Stimulated activated CD8-positive, alpha-beta memory T cell treated with anti-CD3 and anti-CD28 coated beads, Interleukin-12 subunit alpha, Interleukin-12 subunit beta, amount 100 ng/mL, for 4 hours (primary cell): ENCODE data around the gene CALCOCO1.
A peak's percentile ranks its signal among the peaks of the same experiment; 100 is the strongest.
"Not testable (repeated sequence)": the region's sequence is repeated elsewhere in the genome, so short reads cannot be mapped to it uniquely, and the experiment has no call there.

Experiments used
- DNase-seq: peaks from one replicate; pipeline ENCODE4 v3.0.0-alpha.2; 2020; ENCODE audit warnings: low read depth

Gene CALCOCO1

GRCh38 chr12:53733051-53733806 lies 6.0 kb upstream of the CALCOCO1 start:
- no peak for DNase-seq

DNA sequence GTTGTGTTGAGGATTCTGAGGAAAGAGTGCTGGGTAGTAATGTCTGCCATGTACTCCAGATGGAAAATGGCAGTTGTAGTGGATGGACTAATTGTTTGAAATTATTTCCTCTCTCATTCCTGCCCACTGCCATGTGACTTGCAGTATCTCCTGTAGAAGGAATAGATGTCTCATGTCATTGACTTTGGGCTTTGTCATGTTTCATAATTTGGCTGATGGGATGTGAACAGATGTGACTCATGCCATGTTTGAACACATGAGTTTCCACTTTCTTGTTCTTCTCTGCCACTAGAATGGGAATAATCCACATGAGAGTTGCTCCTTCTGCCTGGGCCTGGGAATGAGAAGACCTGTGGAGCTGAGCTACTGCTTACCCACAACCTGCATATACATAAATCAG lies 2.4 kb upstream of the CALCOCO1 start:
- DNase-seq: no peak

DNA sequence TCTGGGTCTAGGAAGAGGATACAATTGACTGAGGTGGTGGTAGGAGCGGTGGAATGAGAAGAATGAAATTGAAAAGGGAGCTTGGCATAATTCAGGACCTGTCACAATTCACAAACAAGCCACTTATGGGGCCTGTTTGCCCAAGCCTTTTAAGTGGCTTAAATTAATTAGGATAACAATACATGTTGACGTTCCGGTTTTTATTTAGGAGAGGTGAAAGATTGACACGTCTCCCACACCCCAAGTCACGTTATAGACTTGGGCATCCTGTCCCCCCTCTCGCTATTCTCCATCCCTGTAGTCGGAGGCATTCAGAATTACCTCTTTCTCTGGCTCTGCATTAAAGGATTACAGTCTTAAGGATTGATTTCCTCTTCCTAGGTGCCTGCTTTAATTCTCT lies 954 bp upstream of the CALCOCO1 start:
- no peak for DNase-seq

DNA sequence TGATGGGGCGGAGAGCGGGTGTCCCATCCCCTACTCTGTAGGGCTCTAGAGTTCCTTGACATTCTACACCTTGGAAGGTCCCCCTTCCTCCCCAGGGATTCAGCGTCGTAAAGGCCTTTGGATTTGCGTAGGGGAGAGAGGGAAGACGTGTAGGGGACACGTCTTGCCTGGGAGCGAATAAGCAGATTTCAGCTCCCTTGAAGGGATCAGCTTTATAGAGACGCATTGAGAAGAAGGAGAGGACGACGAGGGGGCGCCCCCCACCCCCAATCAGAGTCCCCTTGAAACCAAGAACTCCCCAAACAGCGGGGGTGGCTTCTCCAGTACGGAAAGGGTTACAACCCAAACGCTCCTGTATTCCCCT lies 324 bp downstream of the CALCOCO1 start:
- no peak for DNase-seq

- DNase-seq: no peak
These were observed 911 bp downstream of the CALCOCO1 start for GRCh38 chr12:53726341-53726740.

DNA sequence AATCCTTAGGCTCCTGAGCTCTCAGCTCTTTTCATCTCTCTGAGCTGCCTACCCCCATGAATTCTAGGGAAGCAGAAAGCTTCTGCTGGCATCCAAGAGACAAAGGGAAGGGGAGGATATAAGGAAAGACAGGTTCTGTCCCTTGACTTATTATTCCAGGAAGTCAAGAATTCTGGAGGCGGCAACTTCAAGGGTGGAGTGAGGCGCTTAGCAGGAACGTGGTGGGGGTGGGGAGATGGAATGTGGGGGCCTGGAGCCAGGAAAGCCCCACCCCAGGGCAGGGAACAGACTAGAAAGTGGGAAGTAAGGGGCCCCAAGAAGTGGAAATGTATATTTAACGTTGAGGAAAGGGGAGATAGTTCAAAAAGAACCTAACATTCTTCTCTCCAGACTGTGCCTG lies 1.4 kb downstream of the CALCOCO1 start:
- DNase-seq: no peak

GRCh38 chr12:53722450-53723041 lies 4.7 kb downstream of the CALCOCO1 start:
- no peak for DNase-seq

DNA sequence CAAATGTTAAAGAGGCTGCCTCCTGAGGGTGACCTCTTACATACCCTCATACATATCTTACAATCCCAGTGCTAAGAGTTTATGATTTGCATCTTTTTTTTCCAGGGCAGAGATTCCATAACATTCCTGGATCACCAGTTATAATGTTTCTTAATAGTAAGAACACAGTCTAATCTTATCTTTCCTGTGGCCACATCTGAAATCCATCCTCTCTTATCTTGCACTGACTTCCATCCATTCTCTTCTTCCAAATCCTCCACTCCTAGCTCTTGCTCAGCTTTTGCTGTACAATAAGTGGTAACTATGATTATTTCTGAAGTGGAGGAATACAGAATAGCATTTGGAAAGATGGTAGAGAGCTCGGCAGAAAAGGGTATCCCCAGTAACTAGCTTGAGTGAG lies 6.3 kb downstream of the CALCOCO1 start:
- no peak for DNase-seq

GRCh38 chr12:53719649-53720048 lies 7.6 kb downstream of the CALCOCO1 start:
- no peak for DNase-seq

DNA sequence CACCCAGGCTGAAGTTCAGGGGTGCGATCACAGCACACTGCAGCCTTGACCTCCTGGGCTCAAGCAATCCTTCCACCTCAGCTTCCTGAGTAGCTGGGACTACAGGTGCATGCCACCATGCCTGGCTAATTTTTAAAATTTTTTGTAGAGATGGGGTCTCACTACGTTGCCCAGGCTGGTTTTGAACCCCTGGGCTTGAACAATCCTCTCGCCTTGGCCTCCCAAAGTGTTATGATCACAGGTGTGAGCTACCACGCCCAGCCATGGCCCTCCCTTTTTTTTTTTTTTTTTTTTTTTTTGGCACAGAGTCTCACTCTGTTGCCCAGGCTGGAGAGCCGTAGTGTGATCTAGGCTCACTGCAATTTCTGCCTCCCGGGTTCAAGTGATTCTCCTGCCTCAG lies 8.7 kb downstream of the CALCOCO1 start:
- not testable (repeated sequence) for DNase-seq

- no peak for DNase-seq
These were observed 9.9 kb downstream of the CALCOCO1 start for GRCh38 chr12:53717319-53717718.

DNA sequence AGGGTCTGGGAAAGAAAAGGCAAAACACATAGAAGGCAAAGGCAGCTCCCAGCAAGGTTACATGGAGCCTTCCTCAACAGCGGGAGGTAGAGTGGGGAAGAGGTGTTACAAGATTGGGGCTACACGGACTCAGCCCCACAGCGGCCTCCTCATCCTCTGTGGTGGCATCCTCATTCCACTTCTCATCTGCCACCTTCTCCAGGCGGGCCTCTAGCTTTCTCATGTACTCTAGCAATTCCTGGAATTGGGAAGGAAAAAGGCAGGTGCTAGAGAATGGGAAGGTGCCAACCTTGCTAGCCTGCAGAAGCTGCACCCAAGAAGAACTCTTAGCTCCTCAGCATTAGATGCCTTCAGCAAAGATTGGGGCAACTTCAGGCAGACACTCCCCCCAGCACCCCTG lies 13.2 kb downstream of the CALCOCO1 start:
- DNase-seq: no peak

- DNase-seq: no peak
These were observed 13.7 kb downstream of the CALCOCO1 start for GRCh38 chr12:53713516-53713915.

GRCh38 chr12:53712059-53712643 lies 15.1 kb downstream of the CALCOCO1 start:
- DNase-seq: no peak

- no peak for DNase-seq
These were observed 17.2 kb downstream of the CALCOCO1 start for GRCh38 chr12:53710091-53710490.

- DNase-seq: no peak
These were observed 17.6 kb downstream of the CALCOCO1 start for GRCh38 chr12:53709671-53710070.

GRCh38 chr12:53706080-53706479 lies 21.2 kb downstream of the CALCOCO1 start:
- DNase-seq: no peak

- no peak for DNase-seq
These were observed 23.5 kb downstream of the CALCOCO1 start for GRCh38 chr12:53703756-53704155.

DNA sequence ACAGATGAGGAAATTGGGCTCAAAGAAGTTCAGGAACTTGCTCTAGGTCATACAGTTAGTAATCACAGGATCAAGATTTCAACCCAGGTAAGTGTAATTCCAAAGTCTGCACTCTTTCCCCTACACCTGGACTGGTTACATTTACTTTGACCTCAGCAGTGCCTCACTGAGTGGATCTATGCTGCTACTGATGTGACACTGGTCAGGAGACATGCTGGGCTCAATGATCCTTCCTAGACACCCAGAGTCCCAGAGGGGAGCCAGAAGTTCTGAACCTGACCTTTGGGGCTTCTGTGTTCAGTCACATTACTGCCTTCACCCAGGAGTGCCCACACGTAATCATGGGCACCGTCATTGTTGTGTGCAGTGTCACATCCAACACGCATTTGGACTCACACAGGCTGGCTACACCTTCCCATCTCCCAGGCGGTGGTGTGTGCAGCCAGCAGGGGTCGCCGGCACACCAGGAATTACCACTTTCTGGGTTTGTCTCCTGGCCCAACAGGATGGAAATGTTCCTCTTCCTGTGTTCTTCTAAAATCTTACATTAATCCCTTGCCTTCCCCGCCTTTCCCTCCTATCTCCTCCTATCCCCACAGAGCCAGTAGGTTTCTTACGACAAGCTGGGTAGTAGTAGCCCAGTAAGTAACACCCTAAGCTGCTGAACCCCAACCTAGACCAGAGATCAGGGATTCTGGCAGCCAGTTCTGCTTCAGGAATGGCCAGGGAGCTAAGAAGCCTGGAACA lies 25.6 kb downstream of the CALCOCO1 start:
- DNase-seq: peak; percentile 49

DNA sequence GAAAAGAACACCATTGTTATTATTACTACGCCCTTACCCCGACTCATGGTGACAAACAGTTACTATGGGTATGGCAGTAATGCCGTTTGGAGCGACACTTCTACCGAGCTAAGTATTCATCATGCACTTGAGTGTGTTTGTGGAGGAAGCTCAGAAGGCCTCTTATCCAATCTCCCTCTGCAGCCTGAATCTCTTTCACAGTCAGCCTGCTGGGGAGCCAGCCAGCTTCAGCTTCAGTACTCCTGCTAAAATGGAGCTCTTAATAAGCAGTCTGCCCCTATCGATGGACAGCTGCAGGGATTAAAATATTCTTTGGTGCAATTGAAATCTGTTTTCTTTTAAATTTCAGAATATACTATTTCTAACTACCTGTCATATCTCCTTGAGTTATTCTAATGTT lies 26.7 kb downstream of the CALCOCO1 start:
- no peak for DNase-seq

DNA sequence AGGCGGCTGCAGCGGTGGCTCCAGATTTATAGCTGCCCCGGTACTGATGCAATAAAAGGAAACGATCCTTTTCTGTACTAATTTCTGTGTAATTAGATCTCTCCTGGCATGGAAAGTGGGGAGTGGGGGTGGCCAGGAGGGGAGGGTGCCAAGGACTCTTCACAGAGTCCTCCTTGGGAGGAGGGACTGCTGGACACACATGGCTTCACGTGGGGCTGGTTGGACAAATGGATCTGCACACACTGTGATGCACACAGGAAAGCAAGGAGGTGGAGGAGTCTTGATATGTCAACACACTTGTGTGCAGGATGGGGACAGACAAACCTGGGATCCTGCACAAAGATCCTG lies 27.6 kb downstream of the CALCOCO1 start:
- DNase-seq: no peak

DNA sequence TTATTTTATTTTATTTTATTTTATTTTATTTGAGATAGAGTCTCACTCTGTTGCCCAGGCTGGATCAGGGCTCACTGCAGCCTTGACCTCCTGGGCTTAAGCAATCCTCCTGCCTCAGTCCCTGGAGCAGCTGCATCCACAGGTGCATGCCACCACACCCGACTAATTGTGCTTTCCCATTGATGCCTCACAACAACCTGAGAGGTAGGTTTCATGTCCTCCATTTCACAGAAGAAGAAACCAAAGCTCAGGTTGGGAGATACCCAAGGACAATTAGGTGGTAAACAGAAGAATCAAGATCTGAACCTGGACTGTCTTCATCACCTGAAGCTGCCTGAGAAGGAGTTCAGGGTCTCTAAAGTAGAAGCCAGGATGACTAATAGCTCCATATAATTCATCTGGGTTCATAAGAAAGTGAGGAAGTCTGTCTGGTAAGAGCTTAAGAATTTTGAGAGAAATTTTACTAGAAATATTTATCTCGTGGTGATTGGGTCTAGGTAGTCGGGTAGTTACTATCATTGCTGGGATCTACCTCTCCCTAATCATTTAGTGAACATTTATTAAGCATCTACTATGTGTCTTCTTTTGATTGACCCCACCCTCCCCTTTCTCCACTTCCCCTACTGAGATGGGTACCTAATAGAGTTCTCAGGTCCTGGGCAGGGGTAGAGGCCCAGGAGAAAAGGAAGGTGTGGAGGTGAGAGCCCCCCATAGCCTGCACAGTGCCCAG lies 28.1 kb downstream of the CALCOCO1 start:
- DNase-seq: no peak
